HEK293 (cell line): ENCODE results near the gene ABCA2.

ENCODE experiments used
- CTCF ChIA-PET: fragments of 350-600 bp; formaldehyde crosslinking; extraction: SDS; loops from one replicate; lab custom pipeline; 2021; ENCODE audit warnings: antibody characterized with exemption; lab: Yijun Ruan, JAX
- POLR2A ChIA-PET: fragments of 300-600 bp; formaldehyde crosslinking; extraction: SDS; loops from one replicate; lab custom pipeline; 2020; ENCODE audit warnings: antibody characterized with exemption, inconsistent platforms; lab: Yijun Ruan, JAX
- H3K27ac ChIP-seq: fragments of 200-500 bp; sonication (Bioruptor generic); 2 replicates; pipeline ENCODE4 v1.5.1; 2014; ENCODE audit warnings: low read depth, low read length, control low read depth, inconsistent platforms; ENCODE audit errors: extremely low read depth
- H3K36me3 ChIP-seq, 2 experiments: fragments of 200-500 bp in 1 of 2; sonication (Bioruptor generic) in 1 of 2; 1 replicate in 1 of 2; 2 replicates in 1 of 2; pipeline ENCODE4 v1.5.1; 2014 to 2017; ENCODE audit warnings: inconsistent platforms in 2 of 2, low read length in 2 of 2; ENCODE audit not compliant: control insufficient read depth in 2 of 2, insufficient read depth in 1 of 2
- H3K4me1 ChIP-seq: fragments of 200-500 bp; sonication (Bioruptor generic); 2 replicates; pipeline ENCODE4 v1.5.1; 2014; ENCODE audit warnings: mild to moderate bottlenecking, low read length, inconsistent platforms; ENCODE audit not compliant: control insufficient read depth, insufficient read depth
- H3K4me3 ChIP-seq: 2 replicates; pipeline ENCODE4 v1.5.1; 2011; ENCODE audit warnings: low read depth, mild to moderate bottlenecking, control low read depth, low read length, moderate library complexity
- H3K9me3 ChIP-seq: fragments of 200-500 bp; sonication (Bioruptor generic); 2 replicates; pipeline ENCODE4 v1.5.1; 2014; ENCODE audit warnings: low read depth, low read length, inconsistent platforms; ENCODE audit not compliant: control insufficient read depth, insufficient read depth
- GLIS1 ChIP-seq: fragments of 450-650 bp; formaldehyde crosslinking; IDR thresholded peaks from 2 replicates; pipeline ENCODE4 v1.5.1; 2016; ENCODE audit warnings: missing biosample characterization, missing genetic modification characterization
- KLF10 ChIP-seq: fragments of 450-650 bp; IDR thresholded peaks from 2 replicates; pipeline ENCODE4 v1.5.1; 2018; ENCODE audit warnings: missing biosample characterization, mild to moderate bottlenecking, missing genetic modification characterization
- SCRT1 ChIP-seq: fragments of 450-650 bp; formaldehyde crosslinking; IDR thresholded peaks from 2 replicates; pipeline ENCODE4 v1.5.1; 2016; ENCODE audit warnings: missing biosample characterization, missing genetic modification characterization, borderline replicate concordance
- SCRT2 ChIP-seq: fragments of 450-650 bp; formaldehyde crosslinking; IDR thresholded peaks from 2 replicates; pipeline ENCODE4 v1.5.1; 2016; ENCODE audit warnings: missing biosample characterization, missing genetic modification characterization
- ZNF132 ChIP-seq: fragments of 450-650 bp; formaldehyde crosslinking; IDR thresholded peaks from 2 replicates; pipeline ENCODE4 v1.5.1; 2017; ENCODE audit warnings: missing biosample characterization, missing genetic modification characterization, borderline replicate concordance
- ZNF138 ChIP-seq: fragments of 450-650 bp; formaldehyde crosslinking; IDR thresholded peaks from 2 replicates; pipeline ENCODE4 v1.5.1; 2016; ENCODE audit warnings: missing biosample characterization, missing genetic modification characterization, borderline replicate concordance
- ZNF2 ChIP-seq: fragments of 450-650 bp; formaldehyde crosslinking; IDR thresholded peaks from 2 replicates; pipeline ENCODE4 v1.5.1; 2016; ENCODE audit warnings: missing biosample characterization, missing genetic modification characterization
- ZNF248 ChIP-seq: fragments of 450-650 bp; formaldehyde crosslinking; IDR thresholded peaks from 2 replicates; pipeline ENCODE4 v1.5.1; 2017; ENCODE audit warnings: missing biosample characterization, missing genetic modification characterization
- ZNF600 ChIP-seq: fragments of 450-650 bp; formaldehyde crosslinking; IDR thresholded peaks from 2 replicates; pipeline ENCODE4 v1.5.1; 2016; ENCODE audit warnings: missing biosample characterization, missing genetic modification characterization
- ZNF776 ChIP-seq: fragments of 450-650 bp; formaldehyde crosslinking; IDR thresholded peaks from 2 replicates; pipeline ENCODE4 v1.5.0; 2017; ENCODE audit warnings: missing biosample characterization, missing genetic modification characterization, borderline replicate concordance
- TF ChIP-seq, protein P1 (sequence below): fragments of 450-650 bp; formaldehyde crosslinking; IDR thresholded peaks from 2 replicates; pipeline ENCODE4 v1.5.1; 2017; ENCODE audit warnings: missing biosample characterization, missing genetic modification characterization
- TF ChIP-seq, protein P2 (sequence below): fragments of 450-650 bp; formaldehyde crosslinking; IDR thresholded peaks from 2 replicates; pipeline ENCODE4 v1.5.1; 2016; ENCODE audit warnings: missing biosample characterization, missing genetic modification characterization
- TF ChIP-seq, protein P3 (sequence below): fragments of 450-650 bp; formaldehyde crosslinking; IDR thresholded peaks from 2 replicates; pipeline ENCODE4 v1.5.1; 2016; ENCODE audit warnings: missing biosample characterization, missing genetic modification characterization
- TF ChIP-seq, protein P4 (sequence below): fragments of 450-650 bp; formaldehyde crosslinking; IDR thresholded peaks from 2 replicates; pipeline ENCODE4 v1.5.1; 2016; ENCODE audit warnings: missing biosample characterization, missing genetic modification characterization

ABCA2 gene

DNA sequence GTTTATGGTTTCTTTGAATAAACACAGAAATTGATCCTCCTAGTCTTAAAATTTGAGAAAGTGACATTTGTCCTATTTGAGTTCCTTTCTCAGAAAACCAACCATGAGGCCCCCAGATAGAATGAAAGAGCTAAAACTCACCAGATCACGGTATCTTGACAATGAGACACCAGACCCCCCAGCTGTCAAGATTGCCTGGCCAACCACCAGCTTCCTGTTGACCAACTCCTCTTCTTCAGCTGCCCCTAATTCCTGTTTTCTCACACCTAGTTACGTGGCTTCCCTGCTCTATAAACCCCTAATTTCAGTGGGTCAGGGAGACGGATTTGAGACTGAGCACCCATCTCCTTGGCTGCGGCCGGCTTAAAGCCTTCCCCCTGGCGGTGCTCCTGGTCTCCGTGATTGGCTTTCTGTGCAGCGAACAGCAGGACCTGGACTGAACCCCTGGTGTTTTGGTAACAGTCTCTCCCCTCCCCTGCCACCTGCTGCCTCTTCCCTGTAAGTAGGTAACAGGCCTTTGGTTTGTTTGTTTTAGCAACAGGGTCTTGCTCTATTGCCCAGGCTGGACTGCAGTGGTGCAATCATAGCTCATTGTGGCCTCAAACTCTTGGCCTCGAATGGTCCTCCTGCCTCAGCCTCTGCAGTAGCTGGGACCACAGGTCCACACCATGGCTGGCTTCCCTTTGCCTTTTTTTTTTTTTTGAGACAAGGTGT, 30.6 kb upstream of the ABCA2 start (continued):
- peak; percentile 78; the same call in 1 of the 2 replicates for TF ChIP-seq SCRT1 (tag by site-specific recombination)
- TF ChIP-seq SCRT2, result peak; percentile 83
- TF ChIP-seq ZNF138 (tag by site-specific recombination), result no peak
- TF ChIP-seq, protein P1, sequence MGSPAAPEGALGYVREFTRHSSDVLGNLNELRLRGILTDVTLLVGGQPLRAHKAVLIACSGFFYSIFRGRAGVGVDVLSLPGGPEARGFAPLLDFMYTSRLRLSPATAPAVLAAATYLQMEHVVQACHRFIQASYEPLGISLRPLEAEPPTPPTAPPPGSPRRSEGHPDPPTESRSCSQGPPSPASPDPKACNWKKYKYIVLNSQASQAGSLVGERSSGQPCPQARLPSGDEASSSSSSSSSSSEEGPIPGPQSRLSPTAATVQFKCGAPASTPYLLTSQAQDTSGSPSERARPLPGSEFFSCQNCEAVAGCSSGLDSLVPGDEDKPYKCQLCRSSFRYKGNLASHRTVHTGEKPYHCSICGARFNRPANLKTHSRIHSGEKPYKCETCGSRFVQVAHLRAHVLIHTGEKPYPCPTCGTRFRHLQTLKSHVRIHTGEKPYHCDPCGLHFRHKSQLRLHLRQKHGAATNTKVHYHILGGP (tag by site-specific recombination), result no peak
- TF ChIP-seq, all 188 proteins: peak for 6

DNA sequence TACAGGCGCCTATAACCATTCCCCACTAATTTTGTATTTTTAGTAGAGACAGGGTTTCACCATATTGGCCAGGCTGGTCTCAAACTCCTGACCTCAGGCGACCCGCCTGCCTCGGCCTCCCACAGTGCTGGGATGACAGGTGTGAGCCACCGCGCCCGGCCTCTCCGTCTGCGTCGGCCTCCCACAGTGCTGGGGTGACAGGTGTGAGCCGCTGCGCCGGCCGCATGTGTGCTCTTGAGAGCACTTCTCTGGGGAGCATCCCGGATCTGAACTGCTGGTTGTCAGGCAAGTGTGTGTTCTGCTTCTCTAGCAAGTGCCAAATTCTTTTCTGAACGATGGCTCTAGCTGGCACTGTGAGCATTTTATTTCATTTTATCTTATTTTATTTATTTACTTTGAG, 29.5 kb upstream of the ABCA2 start:
- TF ChIP-seq, protein P2, sequence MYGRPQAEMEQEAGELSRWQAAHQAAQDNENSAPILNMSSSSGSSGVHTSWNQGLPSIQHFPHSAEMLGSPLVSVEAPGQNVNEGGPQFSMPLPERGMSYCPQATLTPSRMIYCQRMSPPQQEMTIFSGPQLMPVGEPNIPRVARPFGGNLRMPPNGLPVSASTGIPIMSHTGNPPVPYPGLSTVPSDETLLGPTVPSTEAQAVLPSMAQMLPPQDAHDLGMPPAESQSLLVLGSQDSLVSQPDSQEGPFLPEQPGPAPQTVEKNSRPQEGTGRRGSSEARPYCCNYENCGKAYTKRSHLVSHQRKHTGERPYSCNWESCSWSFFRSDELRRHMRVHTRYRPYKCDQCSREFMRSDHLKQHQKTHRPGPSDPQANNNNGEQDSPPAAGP (tag by site-specific recombination), result no peak
- TF ChIP-seq, protein P3, sequence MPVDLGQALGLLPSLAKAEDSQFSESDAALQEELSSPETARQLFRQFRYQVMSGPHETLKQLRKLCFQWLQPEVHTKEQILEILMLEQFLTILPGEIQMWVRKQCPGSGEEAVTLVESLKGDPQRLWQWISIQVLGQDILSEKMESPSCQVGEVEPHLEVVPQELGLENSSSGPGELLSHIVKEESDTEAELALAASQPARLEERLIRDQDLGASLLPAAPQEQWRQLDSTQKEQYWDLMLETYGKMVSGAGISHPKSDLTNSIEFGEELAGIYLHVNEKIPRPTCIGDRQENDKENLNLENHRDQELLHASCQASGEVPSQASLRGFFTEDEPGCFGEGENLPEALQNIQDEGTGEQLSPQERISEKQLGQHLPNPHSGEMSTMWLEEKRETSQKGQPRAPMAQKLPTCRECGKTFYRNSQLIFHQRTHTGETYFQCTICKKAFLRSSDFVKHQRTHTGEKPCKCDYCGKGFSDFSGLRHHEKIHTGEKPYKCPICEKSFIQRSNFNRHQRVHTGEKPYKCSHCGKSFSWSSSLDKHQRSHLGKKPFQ, result peak; percentile 56; the same call in 1 of the 2 replicates
- TF ChIP-seq KLF10 (tag by site-specific recombination) (no peak), ZNF138 (tag by site-specific recombination) (no peak), GLIS1 (peak; percentile 30; the same call in 1 of the 2 replicates), ZNF132 (tag by site-specific recombination) (no peak), ZNF2 (tag by site-specific recombination) (peak; percentile 78)
- H3K4me1 ChIP-seq, result no peaks in the 10 kb centered on the region
- CTCF ChIA-PET, result interaction anchor here (0.6 to 10.1 kb wide), 4 partner anchors 9 to 156 kb away, joined by 3 to 166 read pairs (median 36); partner anchors contain the start of genes NPDC1 and SAPCD2
- H3K27ac ChIP-seq, result no peak overlapping the region
- H3K9me3 ChIP-seq, result no peaks in the 10 kb centered on the region
- H3K4me3 ChIP-seq, result no peak overlapping the region
- H3K36me3 ChIP-seq, result no peaks in the 10 kb centered on the region
- POLR2A ChIA-PET, result interaction anchor here (1.8 kb wide), 1 partner anchor 11 kb away, joined by 5 read pairs; no protein-coding TSS in a partner anchor

DNA sequence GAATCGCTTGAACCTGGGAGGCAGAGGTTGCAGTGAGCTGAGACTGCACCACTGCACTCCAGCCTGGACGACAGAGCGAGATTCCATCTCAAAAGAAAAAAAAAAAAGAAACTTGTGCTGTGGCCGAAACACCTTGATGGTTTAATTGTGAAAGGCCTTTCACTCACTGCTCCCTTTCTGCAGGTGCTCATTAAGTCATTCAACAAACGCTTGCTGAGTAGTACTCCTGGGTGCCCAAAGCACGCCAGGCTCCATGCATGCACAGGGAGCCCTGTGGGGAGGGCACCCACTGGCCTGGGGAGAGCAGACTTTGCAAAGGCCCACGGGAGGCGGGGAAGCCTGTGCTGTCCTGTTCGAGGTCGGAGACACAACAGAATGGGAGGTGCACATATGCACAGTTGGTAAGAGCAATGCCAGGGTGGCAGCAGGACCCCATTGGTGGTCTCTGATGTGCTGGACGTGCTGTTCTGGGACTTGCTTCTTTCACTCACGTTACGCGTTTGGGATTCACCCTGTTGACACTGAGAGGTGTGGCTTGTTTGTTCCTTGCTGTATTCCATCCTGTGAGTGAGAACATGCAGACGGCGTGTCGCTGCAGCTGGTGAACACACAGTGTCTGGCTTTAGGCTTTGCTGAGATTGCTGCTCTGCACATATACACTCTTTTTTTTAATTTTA, 28.8 kb upstream of the ABCA2 start:
- Histone ChIP-seq H3K36me3 (no peaks in the 10 kb centered on the region), H3K4me1 (no peaks in the 10 kb centered on the region), H3K9me3 (no peaks in the 10 kb centered on the region), H3K27ac (no peak overlapping the region)
- CTCF ChIA-PET, result interaction anchor here (0.6 to 10.1 kb wide), 5 partner anchors 9 to 299 kb away, joined by 3 to 166 read pairs (median 12); partner anchors contain the start of genes NPDC1 and SAPCD2
- POLR2A ChIA-PET, result interaction anchor here (0.9 to 1.8 kb wide), 3 partner anchors 10 to 144 kb away, joined by 3 to 6 read pairs (median 5); partner anchors contain the start of genes MAN1B1 and TPRN
- TF ChIP-seq ZNF600, result peak; percentile 79
- no peak for TF ChIP-seq ZNF248 (tag by site-specific recombination)
- TF ChIP-seq, protein P4, sequence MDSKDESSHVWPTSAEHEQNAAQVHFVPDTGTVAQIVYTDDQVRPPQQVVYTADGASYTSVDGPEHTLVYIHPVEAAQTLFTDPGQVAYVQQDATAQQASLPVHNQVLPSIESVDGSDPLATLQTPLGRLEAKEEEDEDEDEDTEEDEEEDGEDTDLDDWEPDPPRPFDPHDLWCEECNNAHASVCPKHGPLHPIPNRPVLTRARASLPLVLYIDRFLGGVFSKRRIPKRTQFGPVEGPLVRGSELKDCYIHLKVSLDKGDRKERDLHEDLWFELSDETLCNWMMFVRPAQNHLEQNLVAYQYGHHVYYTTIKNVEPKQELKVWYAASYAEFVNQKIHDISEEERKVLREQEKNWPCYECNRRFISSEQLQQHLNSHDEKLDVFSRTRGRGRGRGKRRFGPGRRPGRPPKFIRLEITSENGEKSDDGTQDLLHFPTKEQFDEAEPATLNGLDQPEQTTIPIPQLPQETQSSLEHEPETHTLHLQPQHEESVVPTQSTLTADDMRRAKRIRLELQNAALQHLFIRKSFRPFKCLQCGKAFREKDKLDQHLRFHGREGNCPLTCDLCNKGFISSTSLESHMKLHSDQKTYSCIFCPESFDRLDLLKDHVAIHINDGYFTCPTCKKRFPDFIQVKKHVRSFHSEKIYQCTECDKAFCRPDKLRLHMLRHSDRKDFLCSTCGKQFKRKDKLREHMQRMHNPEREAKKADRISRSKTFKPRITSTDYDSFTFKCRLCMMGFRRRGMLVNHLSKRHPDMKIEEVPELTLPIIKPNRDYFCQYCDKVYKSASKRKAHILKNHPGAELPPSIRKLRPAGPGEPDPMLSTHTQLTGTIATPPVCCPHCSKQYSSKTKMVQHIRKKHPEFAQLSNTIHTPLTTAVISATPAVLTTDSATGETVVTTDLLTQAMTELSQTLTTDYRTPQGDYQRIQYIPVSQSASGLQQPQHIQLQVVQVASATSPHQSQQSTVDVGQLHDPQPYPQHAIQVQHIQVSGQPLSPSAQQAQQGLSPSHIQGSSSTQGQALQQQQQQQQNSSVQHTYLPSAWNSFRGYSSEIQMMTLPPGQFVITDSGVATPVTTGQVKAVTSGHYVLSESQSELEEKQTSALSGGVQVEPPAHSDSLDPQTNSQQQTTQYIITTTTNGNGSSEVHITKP, result 0 out of 2 replicates have a peak, but pooled peaks have one; percentile 1
- TF ChIP-seq ZNF776 (tag by site-specific recombination), result no peak
- TF ChIP-seq, all 188 proteins: peak for 2
- no peak overlapping the region for H3K4me3 ChIP-seq
